NCI-H226 (cell line): ENCODE data around the gene ARRB1.

Source experiments
- DNase-seq: peaks from one replicate; pipeline ENCODE4 v3.0.0-alpha.2; 2015

Gene ARRB1

GRCh38 chr11:75271730-75272129, 79.7 kb downstream of the ARRB1 start:
- DNase-seq = no peak

GRCh38 chr11:75270896-75271418, 80.5 kb downstream of the ARRB1 start:
- no peak for DNase-seq

GRCh38 chr11:75269896-75270295, 81.6 kb downstream of the ARRB1 start:
- no peak for DNase-seq

GRCh38 chr11:75269367-75269660, 82.1 kb downstream of the ARRB1 start:
- no peak for DNase-seq

- DNase-seq = no peak
Observed at GRCh38 chr11:75268626-75269366, 82.7 kb downstream of the ARRB1 start.

- no peak for DNase-seq
Observed at GRCh38 chr11:75267171-75267970, 84.1 kb downstream of the ARRB1 start.

GRCh38 chr11:75265851-75266531, 85.5 kb downstream of the ARRB1 start:
- DNase-seq = no peak

GRCh38 chr11:75264971-75265370, 86.5 kb downstream of the ARRB1 start:
- DNase-seq = no peak

GRCh38 chr11:75264356-75264755, 87.1 kb downstream of the ARRB1 start:
- DNase-seq = no peak

GRCh38 chr11:75263944-75264349, 87.5 kb downstream of the ARRB1 start:
- DNase-seq = no peak

GRCh38 chr11:75262961-75263852, 88.3 kb downstream of the ARRB1 start:
- no peak for DNase-seq

GRCh38 chr11:75262436-75262835, 89.0 kb downstream of the ARRB1 start:
- no peak for DNase-seq

GRCh38 chr11:75261902-75262361, 89.5 kb downstream of the ARRB1 start:
- DNase-seq = no peak

GRCh38 chr11:75260396-75261170, 90.9 kb downstream of the ARRB1 start:
- DNase-seq = no peak

GRCh38 chr11:75254326-75254725, 97.1 kb downstream of the ARRB1 start:
- DNase-seq = no peak

GRCh38 chr11:75249704-75250103, 101.8 kb downstream of the ARRB1 start:
- DNase-seq = no peak

- DNase-seq = no peak
Observed at GRCh38 chr11:75248924-75249256, 102.6 kb downstream of the ARRB1 start.

- DNase-seq = no peak
Observed at GRCh38 chr11:75246671-75247350, 104.7 kb downstream of the ARRB1 start.

GRCh38 chr11:75246006-75246670, 105.3 kb downstream of the ARRB1 start:
- DNase-seq = no peak

- DNase-seq = no peak
Observed at GRCh38 chr11:75245356-75246005, 106.0 kb downstream of the ARRB1 start.
